ENCODE measurements around the gene RASAL2.

- no peak for TF ChIP-seq EZH2 (IDR thresholded peaks at IDR 0.05)
- TF ChIP-seq CTCF (IDR thresholded peaks at IDR 0.05), result no peak
Observed at GRCh38 chr1:178494569-178494971, 400.7 kb downstream of the RASAL2 start.

Measured in neural progenitor cell (in vitro differentiated cells).